ENCODE data around the gene ASB4. TPM values are rescaled to one million over a fixed set of nuclear protein-coding genes. Genes with fewer than 3 reads are reported as not detected.

The ASB4 gene
- total RNA-seq, 6 experiments from 2014 or later, result not detected

DNA sequence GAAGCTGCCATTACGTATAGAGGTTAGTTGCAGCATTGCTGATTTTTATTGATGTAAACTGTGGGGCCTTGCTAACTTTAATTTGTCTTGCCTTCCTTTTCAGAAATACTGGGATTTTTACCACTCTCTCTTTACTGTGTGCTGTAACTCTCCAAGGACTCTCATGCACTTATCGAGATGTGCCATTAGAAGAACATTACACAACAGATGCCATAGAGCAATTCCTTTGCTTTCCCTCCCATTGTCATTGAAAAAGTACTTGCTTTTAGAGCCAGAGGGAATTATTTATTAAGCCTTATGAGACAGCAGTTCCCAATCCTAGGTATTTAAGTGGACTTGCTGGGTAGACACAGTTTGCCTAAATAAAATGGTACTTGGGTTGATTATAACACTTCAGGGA is 51.7 kb downstream of the ASB4 start:
- DNase-seq, result no peak
- Mint-ChIP-seq H3K9me3 (no peaks in the 10 kb centered on the region), H3K36me3 (ENCODE audit: low read depth) (no peaks in the 10 kb centered on the region), H3K4me3 (no peak overlapping the region), H3K27me3 (ENCODE audit: insufficient read depth) (peaks cover 5% of the 10 kb centered on the region; the same call in 1 of the 2 replicates), H3K27ac (no peak overlapping the region), H3K4me1 (ENCODE audit: low read depth) (no peaks in the 10 kb centered on the region)
- TF ChIP-seq, protein P1, sequence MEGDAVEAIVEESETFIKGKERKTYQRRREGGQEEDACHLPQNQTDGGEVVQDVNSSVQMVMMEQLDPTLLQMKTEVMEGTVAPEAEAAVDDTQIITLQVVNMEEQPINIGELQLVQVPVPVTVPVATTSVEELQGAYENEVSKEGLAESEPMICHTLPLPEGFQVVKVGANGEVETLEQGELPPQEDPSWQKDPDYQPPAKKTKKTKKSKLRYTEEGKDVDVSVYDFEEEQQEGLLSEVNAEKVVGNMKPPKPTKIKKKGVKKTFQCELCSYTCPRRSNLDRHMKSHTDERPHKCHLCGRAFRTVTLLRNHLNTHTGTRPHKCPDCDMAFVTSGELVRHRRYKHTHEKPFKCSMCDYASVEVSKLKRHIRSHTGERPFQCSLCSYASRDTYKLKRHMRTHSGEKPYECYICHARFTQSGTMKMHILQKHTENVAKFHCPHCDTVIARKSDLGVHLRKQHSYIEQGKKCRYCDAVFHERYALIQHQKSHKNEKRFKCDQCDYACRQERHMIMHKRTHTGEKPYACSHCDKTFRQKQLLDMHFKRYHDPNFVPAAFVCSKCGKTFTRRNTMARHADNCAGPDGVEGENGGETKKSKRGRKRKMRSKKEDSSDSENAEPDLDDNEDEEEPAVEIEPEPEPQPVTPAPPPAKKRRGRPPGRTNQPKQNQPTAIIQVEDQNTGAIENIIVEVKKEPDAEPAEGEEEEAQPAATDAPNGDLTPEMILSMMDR (IDR thresholded peaks at IDR 0.05), result no peak

DNA sequence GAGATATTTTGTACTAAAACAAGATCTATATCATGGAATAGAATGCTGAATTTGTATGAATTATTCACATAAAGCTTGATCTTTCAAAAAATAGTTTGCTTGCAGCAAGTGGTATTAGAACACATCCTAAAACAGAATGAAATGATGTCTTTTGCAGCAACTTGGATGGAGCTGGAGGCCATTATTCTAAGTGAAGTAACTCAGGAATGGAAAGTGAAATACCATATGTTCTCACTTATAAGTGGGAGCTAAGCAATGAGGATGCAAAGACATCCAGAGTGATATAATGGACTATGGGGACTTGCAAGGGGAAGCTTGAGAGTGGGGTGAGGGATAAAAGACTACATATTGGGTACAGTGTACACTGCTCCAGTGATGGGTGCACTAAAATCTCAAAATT is 53.7 kb downstream of the ASB4 start:
- H3K36me3 Mint-ChIP-seq (ENCODE audit: low read depth), result no peaks in the 10 kb centered on the region
- H3K27me3 Mint-ChIP-seq (ENCODE audit: insufficient read depth), result peaks cover 4% of the 10 kb centered on the region; the same call in 1 of the 2 replicates
- H3K4me1 Mint-ChIP-seq (ENCODE audit: low read depth), result no peaks in the 10 kb centered on the region
- no peak overlapping the region for H3K4me3 Mint-ChIP-seq
- no peak overlapping the region for H3K27ac Mint-ChIP-seq
- TF ChIP-seq, protein P1 (IDR thresholded peaks at IDR 0.05), result no peak
- H3K9me3 Mint-ChIP-seq, result no peaks in the 10 kb centered on the region
- no peak for DNase-seq

DNA sequence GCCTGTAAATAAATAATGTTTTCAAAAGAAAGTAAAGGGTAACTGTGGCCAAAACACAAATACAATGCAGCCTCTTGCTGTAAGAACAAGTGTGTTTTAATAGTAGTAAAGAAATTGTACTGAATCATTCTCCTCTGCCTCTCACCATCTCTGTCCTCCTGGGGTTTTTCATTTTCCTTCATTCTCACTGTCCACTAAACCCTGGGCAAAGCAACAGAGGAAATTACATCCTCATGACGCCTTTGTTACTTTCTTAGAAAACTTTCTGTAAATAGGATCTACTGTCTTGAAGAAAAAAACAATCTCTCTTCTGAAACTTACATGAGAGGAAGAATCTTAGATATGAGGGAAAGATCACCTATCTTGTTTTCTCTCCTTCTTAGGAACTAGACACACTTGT is 54.6 kb downstream of the ASB4 start:
- Mint-ChIP-seq H3K27ac (no peak overlapping the region), H3K4me1 (ENCODE audit: low read depth) (peaks cover 3% of the 10 kb centered on the region), H3K27me3 (ENCODE audit: insufficient read depth) (peaks cover 4% of the 10 kb centered on the region; the same call in 1 of the 2 replicates), H3K36me3 (ENCODE audit: low read depth) (no peaks in the 10 kb centered on the region), H3K9me3 (no peaks in the 10 kb centered on the region), H3K4me3 (no peak overlapping the region)
- TF ChIP-seq, protein P1 (IDR thresholded peaks at IDR 0.05), result no peak
- no peak for DNase-seq

DNA sequence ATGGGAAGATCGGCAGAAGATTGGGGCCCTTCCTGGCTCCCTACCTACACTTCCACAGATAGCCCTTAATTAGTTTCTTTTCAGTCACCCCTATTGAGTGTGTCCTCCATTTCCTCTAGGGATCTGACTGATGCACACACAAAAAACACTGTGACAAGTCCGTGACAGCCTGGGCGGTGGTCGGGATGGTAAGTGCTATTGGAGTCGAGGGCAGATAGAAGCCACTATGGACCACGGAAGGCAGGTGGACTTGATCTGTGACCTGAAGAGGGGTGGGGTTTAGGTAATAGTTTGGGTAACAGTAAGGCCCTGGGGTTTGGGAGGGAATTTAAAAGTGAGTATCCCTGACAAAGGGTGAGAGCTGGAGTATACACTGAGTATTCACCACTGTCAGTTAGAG is 57.6 kb downstream of the ASB4 start:
- Mint-ChIP-seq H3K4me1 (ENCODE audit: low read depth) (peaks cover 7% of the 10 kb centered on the region), H3K36me3 (ENCODE audit: low read depth) (no peaks in the 10 kb centered on the region), H3K27me3 (ENCODE audit: insufficient read depth) (peaks cover 1% of the 10 kb centered on the region; the same call in 1 of the 2 replicates), H3K27ac (no peak overlapping the region), H3K9me3 (no peaks in the 10 kb centered on the region), H3K4me3 (no peak overlapping the region)
- DNase-seq, result no peak
- TF ChIP-seq, protein P1 (IDR thresholded peaks at IDR 0.05), result no peak

DNA sequence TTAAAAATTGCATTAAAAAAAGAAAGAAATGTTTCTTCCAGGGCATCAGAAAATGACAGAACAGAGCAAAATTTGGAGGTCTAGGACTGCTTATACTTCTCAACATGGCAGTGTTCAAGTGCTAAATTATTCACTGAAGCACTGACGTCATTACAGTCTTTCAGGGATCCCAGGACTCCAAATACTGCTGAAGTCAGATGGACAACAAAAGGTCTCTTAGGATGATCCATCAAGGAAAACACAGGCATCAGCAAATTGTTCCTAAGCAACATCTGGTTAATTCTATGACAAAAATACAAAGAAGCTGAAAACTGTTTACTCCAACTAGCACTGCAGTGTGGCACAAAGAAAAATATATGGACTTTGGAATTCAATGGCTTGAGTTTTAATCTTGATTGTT is 58.4 kb downstream of the ASB4 start:
- Mint-ChIP-seq H3K36me3 (ENCODE audit: low read depth) (no peaks in the 10 kb centered on the region), H3K27me3 (ENCODE audit: insufficient read depth) (peaks cover 1% of the 10 kb centered on the region; the same call in 1 of the 2 replicates), H3K27ac (no peak overlapping the region)

More for the DNA sequence above, 58.4 kb downstream of the ASB4 start:
- no peaks in the 10 kb centered on the region for H3K9me3 Mint-ChIP-seq
- no peak for DNase-seq
- TF ChIP-seq, protein P1 (IDR thresholded peaks at IDR 0.05), result no peak
- no peak overlapping the region for H3K4me3 Mint-ChIP-seq
- H3K4me1 Mint-ChIP-seq (ENCODE audit: low read depth), result peaks cover 7% of the 10 kb centered on the region

Measured in HFFc6 (cell line).